Stomach (tissue), 9 donors: ENCODE data around the gene CHN1. TPM values are rescaled to one million over a fixed set of nuclear protein-coding genes. Genes with fewer than 3 reads are reported as not detected.

ENCODE experiments used
- DNase-seq, 2 donors: peaks; one replicate each; pipeline versions ENCODE4 v3.0.0 to v3.0.0-alpha.2; 2013 to 2019
- H3K27ac ChIP-seq, 5 donors: fragments of 200-600 bp in 4 of 5; sonication (generic) in 4 of 5; one replicate each; pipeline ENCODE4 v1.5.1; 2013 to 2019; ENCODE audit warnings: mild to moderate bottlenecking in 1 of 5, moderate library complexity in 1 of 5
- H3K27me3 ChIP-seq, 3 donors: fragments of 200-600 bp; sonication (generic); one replicate each; pipeline ENCODE4 v1.5.1; 2017 to 2019; ENCODE audit warnings: mixed run types in 1 of 3
- H3K36me3 ChIP-seq, 4 donors: fragments of 200-600 bp; sonication (generic); 1 replicate in 3 of 4; 2 replicates in 1 of 4; pipeline ENCODE4 v1.5.1; 2016 to 2019
- H3K4me1 ChIP-seq, 4 donors: fragments of 200-600 bp; sonication (generic); one replicate each; pipeline ENCODE4 v1.5.1; 2016 to 2019
- H3K4me3 ChIP-seq, 4 donors: fragments of 200-600 bp; sonication (generic) in 3 of 4; one replicate each; pipeline ENCODE4 v1.5.1; 2016 to 2019; ENCODE audit warnings: mild to moderate bottlenecking in 1 of 4
- H3K9me3 ChIP-seq, 4 donors: fragments of 200-600 bp; sonication (generic); one replicate each; pipeline ENCODE4 v1.5.1; 2016 to 2019
- EP300 ChIP-seq: sonication (generic); formaldehyde crosslinking; IDR thresholded peaks from one replicate; pipeline ENCODE4 v1.6.1; 2017; ENCODE audit warnings: antibody characterized with exemption
- POLR2A ChIP-seq, 4 donors: fragments of 450-650 bp; IDR thresholded peaks; one replicate each; pipeline ENCODE4 v1.6.1; 2016; ENCODE audit warnings: antibody characterized with exemption in 4 of 4, control low read depth in 2 of 4, mild to moderate bottlenecking in 1 of 4, moderate library complexity in 1 of 4
- POLR2AphosphoS5 ChIP-seq, 3 donors: sonication (generic); formaldehyde crosslinking; IDR thresholded peaks; one replicate each; pipeline ENCODE4 v1.6.1; 2016; ENCODE audit warnings: antibody characterized with exemption in 3 of 3
- WGBS, 5 donors: extraction: QIAGEN DNeasy Blood & Tissue Kit in 3 of 5; methylation state at CpG; one replicate each; pipeline versions ENCODE4 v1.1.5 to v1.1.7; 2013 to 2018; 5-methylcytosine and 5-hydroxymethylcytosine counted together
- intact Hi-C: fragments of 100-400 bp; cut with DNase I; formaldehyde crosslinking; loops from one replicate; pipeline ENCODE4 v1.15.1; 2023; ENCODE audit warnings: low total_unique reads
- polyA plus RNA-seq, 3 donors: library from polyadenylated mRNA; stranded (reverse); fragments of 200-250 nt; gene quantifications; one replicate each; pipeline ENCODE4 v1.2.3, GENCODE V29; 2013
- total RNA-seq, 5 donors: library from RNA; depleted of rRNA; stranded (reverse); fragments of >200 nt; gene quantifications; one replicate each; pipeline versions ENCODE4 v1.1.0 to v1.2.3, GENCODE V29; 2014 to 2016
- TF ChIP-seq, protein P1 (sequence below), 7 experiments: fragments of 450-650 bp in 4 of 7; fragments of 200-600 bp in 3 of 7; sonication (generic) in 3 of 7; IDR thresholded peaks; one replicate each; pipeline ENCODE4 v1.5.1; 2016 to 2019; ENCODE audit warnings: antibody characterized with exemption in 7 of 7, control low read depth in 2 of 7, mild to moderate bottlenecking in 1 of 7
- donor health status: healthy with polysubstance abuse.
- donor health status: Bipolar disorder and iron deficiency.
- donor health status: healthy.

CHN1 gene
- total and polyA plus RNA-seq, 8 donors, result 2.3 to 50.9 (median 12.2) TPM; not detected in 1

DNA sequence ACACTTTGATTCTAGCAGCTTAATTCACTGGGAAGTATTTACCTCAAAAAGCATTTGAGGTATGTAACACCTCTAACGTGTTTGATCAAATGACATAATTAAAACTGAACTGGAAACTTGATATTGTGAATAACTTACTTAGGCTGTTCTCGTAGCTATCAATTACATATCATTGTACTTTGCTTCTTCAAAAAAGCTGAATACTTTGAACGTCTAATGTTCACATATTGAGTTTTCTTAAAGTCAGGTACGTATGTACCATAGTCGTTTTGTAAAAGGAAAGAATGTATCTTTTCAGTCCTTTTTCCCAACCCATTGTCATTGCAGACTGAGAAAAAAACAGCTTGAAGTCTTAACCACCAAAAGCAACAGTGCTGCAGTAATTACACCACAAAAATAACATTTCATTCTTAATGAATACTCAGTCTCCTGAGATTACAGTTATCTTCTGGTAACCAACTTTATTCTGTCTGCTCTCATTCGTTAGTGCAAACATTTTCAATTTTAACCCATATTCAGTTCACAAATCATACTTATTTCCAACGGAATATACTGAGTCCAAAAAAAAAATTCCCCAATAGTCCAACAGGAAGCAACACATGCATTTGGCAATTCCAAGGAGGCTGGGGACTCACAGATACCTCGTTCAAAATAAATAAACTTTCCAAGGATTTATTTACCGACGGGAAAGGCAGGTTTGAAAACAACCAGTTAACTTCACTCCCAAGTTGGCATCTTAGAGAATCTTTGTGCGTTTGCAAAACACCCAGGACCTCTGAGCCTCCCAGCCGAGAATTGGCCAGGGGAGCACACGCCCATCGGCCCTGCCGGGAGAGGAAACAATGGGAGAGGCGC, 1.1 kb downstream of the CHN1 start:
- H3K4me1 ChIP-seq, result peaks cover 3 to 18% (median 15%) of the 10 kb centered on the region in 4 donors
- intact Hi-C loops, result no loop called here
- H3K27me3 ChIP-seq, result peaks cover 0 to 57% (median 16%) of the 10 kb centered on the region in 3 donors
- H3K4me3 ChIP-seq, result peak overlapping the region; percentile 77 to 89 (median 80)
- no peaks in the 10 kb centered on the region for H3K9me3 ChIP-seq
- WGBS, 5 donors, result 23 to 26% (median 24%) methylated on average over 16 of the region's 16 CpGs
- peak in 1 of 2 donors; percentile 49 for DNase-seq
- H3K36me3 ChIP-seq, result no peaks in the 10 kb centered on the region
- no peak for TF ChIP-seq POLR2AphosphoS5 (IDR thresholded peaks at IDR 0.05)
- TF ChIP-seq, protein P1, sequence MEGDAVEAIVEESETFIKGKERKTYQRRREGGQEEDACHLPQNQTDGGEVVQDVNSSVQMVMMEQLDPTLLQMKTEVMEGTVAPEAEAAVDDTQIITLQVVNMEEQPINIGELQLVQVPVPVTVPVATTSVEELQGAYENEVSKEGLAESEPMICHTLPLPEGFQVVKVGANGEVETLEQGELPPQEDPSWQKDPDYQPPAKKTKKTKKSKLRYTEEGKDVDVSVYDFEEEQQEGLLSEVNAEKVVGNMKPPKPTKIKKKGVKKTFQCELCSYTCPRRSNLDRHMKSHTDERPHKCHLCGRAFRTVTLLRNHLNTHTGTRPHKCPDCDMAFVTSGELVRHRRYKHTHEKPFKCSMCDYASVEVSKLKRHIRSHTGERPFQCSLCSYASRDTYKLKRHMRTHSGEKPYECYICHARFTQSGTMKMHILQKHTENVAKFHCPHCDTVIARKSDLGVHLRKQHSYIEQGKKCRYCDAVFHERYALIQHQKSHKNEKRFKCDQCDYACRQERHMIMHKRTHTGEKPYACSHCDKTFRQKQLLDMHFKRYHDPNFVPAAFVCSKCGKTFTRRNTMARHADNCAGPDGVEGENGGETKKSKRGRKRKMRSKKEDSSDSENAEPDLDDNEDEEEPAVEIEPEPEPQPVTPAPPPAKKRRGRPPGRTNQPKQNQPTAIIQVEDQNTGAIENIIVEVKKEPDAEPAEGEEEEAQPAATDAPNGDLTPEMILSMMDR (IDR thresholded peaks at IDR 0.05), result no peak
- TF ChIP-seq EP300, result no peak
- TF ChIP-seq POLR2A (IDR thresholded peaks at IDR 0.05), result no peak
- H3K27ac ChIP-seq, result peak overlapping the region in 4 of 5 donors; percentile 18 to 89 (median 86)

DNA sequence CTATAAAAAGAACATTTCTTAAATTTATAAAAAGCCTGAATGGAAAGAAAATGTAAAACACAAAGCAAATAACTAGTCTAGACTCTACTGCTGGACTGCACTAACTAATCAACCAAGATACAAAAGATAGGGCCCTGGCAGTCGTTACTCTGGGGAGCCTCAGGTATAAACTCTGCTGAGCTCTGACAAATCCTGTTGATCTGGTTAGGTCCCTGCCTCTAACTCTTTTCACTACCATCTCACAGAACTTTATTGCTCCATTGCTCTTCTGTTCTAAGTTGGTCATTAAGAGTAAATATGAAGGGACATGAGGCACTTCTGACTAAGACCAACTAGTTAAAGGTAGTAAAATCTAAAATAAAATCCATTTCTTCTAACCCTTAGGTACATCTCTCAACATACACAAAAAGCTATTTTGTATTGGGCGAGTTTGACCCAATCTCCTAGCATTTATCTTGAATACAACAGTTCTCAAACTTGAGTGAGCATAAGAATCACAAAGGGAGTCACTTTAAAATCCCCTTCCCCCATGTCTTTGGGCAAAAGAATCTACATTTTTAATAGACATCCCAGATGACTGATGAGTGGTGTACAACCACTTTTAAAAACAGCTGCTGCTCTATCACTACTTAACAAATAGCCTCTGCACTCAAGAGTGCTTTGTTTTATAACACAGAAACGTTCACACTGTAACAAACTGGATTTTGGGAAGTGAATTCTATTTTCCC, 2.5 kb downstream of the CHN1 start:
- no peaks in the 10 kb centered on the region for H3K9me3 ChIP-seq
- 50 to 65% (median 60%) methylated on average over 3 of the region's 3 CpGs for WGBS, 5 donors
- peak overlapping the region in 1 of 5 donors; percentile 1 for H3K27ac ChIP-seq
- DNase-seq, result no peak
- no peak overlapping the region for H3K4me3 ChIP-seq
- TF ChIP-seq POLR2AphosphoS5 (IDR thresholded peaks at IDR 0.05) (no peak), POLR2A (IDR thresholded peaks at IDR 0.05) (no peak), EP300 (no peak)
- TF ChIP-seq, protein P1 (IDR thresholded peaks at IDR 0.05), result no peak
- H3K27me3 ChIP-seq, result peaks cover 0 to 53% (median 16%) of the 10 kb centered on the region in 3 donors
- intact Hi-C loops, result no loop called here
- H3K36me3 ChIP-seq, result no peaks in the 10 kb centered on the region
- H3K4me1 ChIP-seq, result peaks cover 0 to 25% (median 15%) of the 10 kb centered on the region in 4 donors

DNA sequence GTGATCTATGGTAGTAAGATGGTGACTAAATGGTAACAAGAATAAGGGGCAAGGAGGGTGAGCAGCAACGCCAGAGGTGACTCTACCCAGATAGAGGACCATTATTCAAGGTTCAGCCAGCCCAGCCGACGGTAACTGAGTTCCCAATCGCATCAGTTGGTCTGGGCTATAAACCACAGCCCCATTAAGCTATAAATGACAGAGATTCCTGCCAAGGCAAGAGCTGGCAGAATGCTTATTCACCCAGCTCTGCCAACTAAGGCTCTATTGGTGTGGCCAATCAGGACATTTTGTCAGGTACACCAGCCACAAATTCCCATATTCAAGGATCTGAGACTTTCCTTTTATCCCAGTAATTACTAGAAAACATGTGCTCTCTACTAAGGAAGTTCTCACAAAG, 3.6 kb downstream of the CHN1 start:
- Histone ChIP-seq H3K9me3 (no peaks in the 10 kb centered on the region), H3K27ac (no peak overlapping the region), H3K4me3 (no peak overlapping the region), H3K27me3 (peaks cover 0 to 42% (median 16%) of the 10 kb centered on the region in 3 donors), H3K36me3 (no peaks in the 10 kb centered on the region), H3K4me1 (peaks cover 0 to 25% (median 15%) of the 10 kb centered on the region in 4 donors)
- WGBS, 5 donors, result 87 to 95% (median 94%) methylated on average over 4 of the region's 4 CpGs
- no peak for DNase-seq
- intact Hi-C loops, result no loop called here
- TF ChIP-seq POLR2AphosphoS5 (IDR thresholded peaks at IDR 0.05) (no peak), EP300 (no peak), POLR2A (IDR thresholded peaks at IDR 0.05) (no peak)
- TF ChIP-seq, protein P1 (IDR thresholded peaks at IDR 0.05), result no peak

DNA sequence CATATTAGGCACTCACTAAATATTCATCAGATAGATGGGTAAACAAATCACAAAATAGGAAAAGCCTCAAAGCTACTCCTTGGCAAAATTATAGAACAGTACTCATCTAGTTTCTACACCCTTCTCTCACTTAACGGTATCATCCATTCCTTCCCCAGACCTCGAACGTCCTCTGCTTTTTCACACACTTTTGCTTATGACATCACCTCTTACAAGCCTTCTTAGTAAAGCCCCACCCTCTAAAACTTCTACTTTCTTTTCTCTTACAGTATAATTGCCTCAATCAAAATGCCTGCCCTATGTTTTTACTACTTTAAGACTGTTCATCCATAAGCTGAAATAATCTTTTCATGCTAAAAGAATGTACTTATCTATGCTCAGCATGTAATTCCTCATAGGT, 8.1 kb downstream of the CHN1 start:
- DNase-seq, result no peak
- no peak overlapping the region for H3K27ac ChIP-seq
- peaks cover 0 to 6% (median 0%) of the 10 kb centered on the region in 3 donors for H3K27me3 ChIP-seq
- intact Hi-C loops, result no loop called here
- H3K36me3 ChIP-seq, result no peaks in the 10 kb centered on the region
- H3K9me3 ChIP-seq, result no peaks in the 10 kb centered on the region
- peaks cover 0 to 8% (median 3%) of the 10 kb centered on the region in 4 donors for H3K4me1 ChIP-seq
- TF ChIP-seq, protein P1 (IDR thresholded peaks at IDR 0.05), result no peak
- TF ChIP-seq POLR2A (IDR thresholded peaks at IDR 0.05), result no peak
- no peak for TF ChIP-seq EP300
- TF ChIP-seq POLR2AphosphoS5 (IDR thresholded peaks at IDR 0.05), result no peak
- no peak overlapping the region for H3K4me3 ChIP-seq
- WGBS, 5 donors, result 73 to 89% (median 76%) methylated on average over 3 of the region's 3 CpGs
